IMR-90 (cell line): ENCODE data around the gene LINC01488. TPM values are rescaled to one million over a fixed set of nuclear protein-coding genes. Genes with fewer than 3 reads are reported as not detected.

Experiments
- ATAC-seq: fragments of 200-7000 bp; cut with Tn5 transposase; 2 replicates; pipeline ENCODE4 v1.9.1; 2020; ENCODE audit warnings: low read depth, mild to moderate bottlenecking, moderate library complexity
- BruUV-seq: library from RNA; stranded (reverse); fragments of 400-500 nt; replicated peaks from 2 replicates; lab custom pipeline; 2021; lab: Mats Ljungman, UMichigan
- CTCF ChIA-PET: fragments of 300-600 bp; formaldehyde crosslinking; extraction: SDS; loops from one replicate; lab custom pipeline; 2021; ENCODE audit warnings: antibody characterized with exemption; lab: Yijun Ruan, JAX
- POLR2A ChIA-PET: fragments of 300-600 bp; sonication (Branson Sonifier 250); formaldehyde crosslinking; loops from one replicate; lab custom pipeline; 2022; ENCODE audit warnings: antibody characterized with exemption; ENCODE audit not compliant: unreplicated experiment; lab: Charles Lee
- DNase-seq: peaks from one replicate; pipeline ENCODE4 v3.0.0; 2013
- H2AFZ ChIP-seq: replicated peaks from 2 replicates; pipeline ENCODE3; 2013; ENCODE audit warnings: low read length, mild to moderate bottlenecking; ENCODE audit not compliant: poor library complexity
- H2AK5ac ChIP-seq: 2 replicates; pipeline ENCODE4 v1.6.1; 2013; ENCODE audit warnings: low read depth, low read length, inconsistent platforms
- H2AK9ac ChIP-seq: replicated peaks from 2 replicates; pipeline ENCODE3; 2013; ENCODE audit warnings: mild to moderate bottlenecking, low read depth, low read length, moderate library complexity; ENCODE audit not compliant: poor library complexity
- H2BK120ac ChIP-seq: 2 replicates; pipeline ENCODE4 v1.6.1; 2013; ENCODE audit warnings: low read depth, low read length, inconsistent platforms
- H2BK15ac ChIP-seq: 3 replicates; pipeline ENCODE4 v1.6.1; 2013; ENCODE audit warnings: low read depth, low read length, inconsistent platforms
- H2BK20ac ChIP-seq: 2 replicates; pipeline ENCODE4 v1.6.1; 2013; ENCODE audit warnings: low read depth, mild to moderate bottlenecking, inconsistent platforms, low read length, moderate library complexity
- H2BK5ac ChIP-seq: 2 replicates; pipeline ENCODE4 v1.6.1; 2013; ENCODE audit warnings: mild to moderate bottlenecking, low read depth, low read length, inconsistent platforms; ENCODE audit not compliant: poor library complexity, severe bottlenecking
- H3K14ac ChIP-seq: replicated peaks from 2 replicates; pipeline ENCODE4 v1.6.1; 2013; ENCODE audit warnings: low read depth, low read length, inconsistent platforms
- H3K18ac ChIP-seq: 2 replicates; pipeline ENCODE4 v1.6.1; 2013; ENCODE audit warnings: low read depth, low read length, control low read depth
- H3K23ac ChIP-seq: 2 replicates; pipeline ENCODE4 v1.6.1; 2013; ENCODE audit warnings: low read depth, low read length, inconsistent platforms
- H3K27ac ChIP-seq: 2 replicates; pipeline ENCODE4 v1.5.1; 2013; ENCODE audit warnings: mild to moderate bottlenecking, control low read depth, low read length; ENCODE audit not compliant: insufficient read depth
- H3K27me3 ChIP-seq: 2 replicates; pipeline ENCODE4 v1.6.1; 2013; ENCODE audit warnings: low read length; ENCODE audit not compliant: control insufficient read depth, insufficient read depth
- H3K36me3 ChIP-seq: 2 replicates; pipeline ENCODE4 v1.6.1; 2013; ENCODE audit warnings: low read length, mixed read lengths; ENCODE audit not compliant: control insufficient read depth, insufficient read depth
- H3K4ac ChIP-seq: 2 replicates; pipeline ENCODE4 v1.6.1; 2013; ENCODE audit warnings: low read depth, low read length, inconsistent platforms
- H3K4me1 ChIP-seq: 2 replicates; pipeline ENCODE4 v1.6.1; 2013; ENCODE audit warnings: low read length, mixed read lengths; ENCODE audit not compliant: control insufficient read depth, insufficient read depth
- H3K4me2 ChIP-seq: 2 replicates; pipeline ENCODE4 v1.6.1; 2013; ENCODE audit warnings: low read depth, mild to moderate bottlenecking, control low read depth, low read length, moderate library complexity
- H3K4me3 ChIP-seq: 2 replicates; pipeline ENCODE4 v1.5.1; 2013; ENCODE audit warnings: low read depth, mild to moderate bottlenecking, control low read depth, low read length, moderate library complexity; ENCODE audit not compliant: insufficient read depth
- H3K56ac ChIP-seq: 2 replicates; pipeline ENCODE4 v1.6.1; 2013; ENCODE audit warnings: low read length, inconsistent platforms; ENCODE audit not compliant: insufficient read depth; ENCODE audit errors: extremely low read depth
- H3K79me1 ChIP-seq, 2 experiments: 2 replicates each; pipeline ENCODE4 v1.6.1; 2013; ENCODE audit warnings: low read length in 2 of 2, inconsistent platforms in 1 of 2, low read depth in 1 of 2
- H3K9ac ChIP-seq: 2 replicates; pipeline ENCODE4 v1.6.1; 2013; ENCODE audit warnings: low read depth, low read length, control low read depth
- H3K9me1 ChIP-seq: 2 replicates; pipeline ENCODE4 v1.6.1; 2013; ENCODE audit warnings: low read length, inconsistent platforms; ENCODE audit not compliant: insufficient read depth
- H3K9me3 ChIP-seq: 2 replicates; pipeline ENCODE4 v1.6.1; 2013; ENCODE audit warnings: low read length; ENCODE audit not compliant: control insufficient read depth, insufficient read depth
- H4K20me1 ChIP-seq: 2 replicates; pipeline ENCODE4 v1.6.1; 2013; ENCODE audit warnings: low read length, inconsistent platforms; ENCODE audit not compliant: insufficient read depth
- H4K5ac ChIP-seq: 2 replicates; pipeline ENCODE4 v1.6.1; 2013; ENCODE audit warnings: mild to moderate bottlenecking, low read depth, low read length, control low read depth
- H4K8ac ChIP-seq, 2 experiments: 2 replicates each; pipeline ENCODE4 v1.6.1; 2013; ENCODE audit warnings: low read depth in 2 of 2, low read length in 2 of 2, control low read depth in 1 of 2, inconsistent platforms in 1 of 2
- H4K91ac ChIP-seq: 2 replicates; pipeline ENCODE4 v1.6.1; 2013; ENCODE audit warnings: low read depth, low read length, inconsistent platforms; ENCODE audit not compliant: insufficient read depth
- BHLHE40 ChIP-seq: fragments of 150-350 bp; IDR thresholded peaks from 2 replicates; pipeline ENCODE4 v1.6.1; 2016; ENCODE audit warnings: mild to moderate bottlenecking, low read depth, low read length
- CTCF ChIP-seq: conservative IDR thresholded peaks from 2 replicates; pipeline ENCODE4 v1.5.1; 2012; ENCODE audit warnings: mild to moderate bottlenecking, low read depth, low read length, improper control_type of control experiment
- FOS ChIP-seq: fragments of 150-350 bp; IDR thresholded peaks from 2 replicates; pipeline ENCODE4 v1.6.1; 2016; ENCODE audit warnings: low read depth, low read length
- MAFK ChIP-seq: IDR thresholded peaks from 2 replicates; pipeline ENCODE4 v1.6.1; 2012; ENCODE audit warnings: low read depth, low read length, improper control_type of control experiment
- NFE2L2 ChIP-seq: fragments of 150-350 bp; IDR thresholded peaks from 2 replicates; pipeline ENCODE4 v1.6.1; 2016; ENCODE audit warnings: low read depth, mild to moderate bottlenecking, low read length
- RAD21 ChIP-seq: IDR thresholded peaks from 2 replicates; pipeline ENCODE4 v1.6.1; 2012; ENCODE audit warnings: low read length, improper control_type of control experiment
- WGBS, 2 experiments: methylation state at CpG; one replicate each; pipeline versions ENCODE4 v1.1.5 to v1.1.7; 2013; ENCODE audit warnings: missing lambda C conversion rate in 2 of 2; ENCODE audit not compliant: insufficient read length in 1 of 2; ENCODE audit errors: extremely low coverage in 2 of 2; 5-methylcytosine and 5-hydroxymethylcytosine counted together
- dilution Hi-C: fragments of 300-500 bp; cut with HindIII; formaldehyde crosslinking; loops from one replicate; pipeline ENCODE4 v1.14.3; 2018; ENCODE audit warnings: low sequenced_read_pairs; ENCODE audit not compliant: unreplicated experiment
- in situ Hi-C: fragments of 300-500 bp; cut with MboI; formaldehyde crosslinking; loops from 3 replicates; pipeline ENCODE4 v1.14.3; 2019; ENCODE audit warnings: low sequenced_read_pairs, inconsistent platforms, mixed read lengths
- intact Hi-C: fragments of 100-400 bp; cut with micrococcal nuclease; formaldehyde crosslinking; loops from 2 replicates; pipeline ENCODE4 v1.10.0; 2022
- polyA plus RNA-seq, 3 experiments: library from polyadenylated mRNA; depleted of rRNA; stranded (reverse); fragments of >200 nt; gene quantifications; 2 replicates each; pipeline ENCODE4 v1.2.3, GENCODE V29; 2012; ENCODE audit warnings: low replicate concordance in 1 of 3
- total RNA-seq: library from RNA; depleted of rRNA; stranded (reverse); fragments of >200 nt; gene quantifications from 2 replicates; pipeline ENCODE4 v1.2.3, GENCODE V29; 2012

LINC01488 gene
- total and polyA plus RNA-seq, 2 of the 4 experiments (the other 2 are of a cell fraction): not detected

- no TSS peak for BruUV-seq
- WGBS, 2 experiments: 61% methylated on average over 11 of the region's 19 CpGs; no CpG with 5 or more reads in 1 of the 2 experiments
- in situ Hi-C loops: no loop called here
These were observed 19.1 kb upstream of the LINC01488 start for GRCh38 chr11:69462106-69462951.

More at GRCh38 chr11:69462106-69462951, 19.1 kb upstream of the LINC01488 start:
- H3K27me3 ChIP-seq: no peaks in the 10 kb centered on the region
- H4K8ac ChIP-seq: no peak overlapping the region
- H3K79me1 ChIP-seq: 0 out of 4 replicates have a peak, but pooled peaks cover 0 to 3% of the 10 kb centered on the region in 2 experiments
- ChIA-PET CTCF (no interaction called here), POLR2A (interaction anchor here (1.0 kb wide), 1 partner anchor 182 kb away, joined by 3 read pairs; no protein-coding TSS in a partner anchor)
- no peaks in the 10 kb centered on the region for H3K36me3 ChIP-seq
- H3K4me2 ChIP-seq: no peak overlapping the region
- no peak overlapping the region for H3K56ac ChIP-seq
- no peak overlapping the region for H2BK5ac ChIP-seq
- H3K9me1 ChIP-seq: no peaks in the 10 kb centered on the region; the same call in 1 of the 2 replicates
- H3K27ac ChIP-seq: no peak overlapping the region
- H2AFZ ChIP-seq: no peak overlapping the region
- DNase-seq: no peak
- H3K14ac ChIP-seq: no peak overlapping the region
- H3K4me1 ChIP-seq: peaks cover 12% of the 10 kb centered on the region
- no peak overlapping the region for H2BK20ac ChIP-seq
- no peak overlapping the region; the same call in 1 of the 2 replicates for H2AK5ac ChIP-seq
- H4K20me1 ChIP-seq: no peaks in the 10 kb centered on the region
- H3K4ac ChIP-seq: no peak overlapping the region
- no peak overlapping the region for H2AK9ac ChIP-seq
- no peak overlapping the region for H3K18ac ChIP-seq
- peaks cover 19% of the 10 kb centered on the region for H3K9me3 ChIP-seq
- H3K23ac ChIP-seq: no peak overlapping the region
- no peak for ATAC-seq
- H3K9ac ChIP-seq: no peak overlapping the region
- H2BK120ac ChIP-seq: no peak overlapping the region
- intact Hi-C loops: no loop called here
- H4K91ac ChIP-seq: no peak overlapping the region
- dilution Hi-C loops: no loop called here
- no peak for TF ChIP-seq MAFK
- no peak for TF ChIP-seq NFE2L2
- TF ChIP-seq RAD21: no peak
- no peak for TF ChIP-seq FOS
- TF ChIP-seq BHLHE40: no peak
- TF ChIP-seq CTCF: no peak
- H2BK15ac ChIP-seq: no peak overlapping the region
- no peak overlapping the region for H3K4me3 ChIP-seq
- no peak overlapping the region for H4K5ac ChIP-seq
